Hepatocyte (in vitro differentiated cells): ENCODE results near the gene ADGRD2.

Source experiments
- EZH2 ChIP-seq: fragments of 200-600 bp; sonication (generic); IDR thresholded peaks from 2 replicates; pipeline ENCODE4 v1.6.1; 2016; ENCODE audit warnings: antibody characterized with exemption, mild to moderate bottlenecking, borderline replicate concordance
- EZH2phosphoT487 ChIP-seq: fragments of 200-600 bp; sonication (generic); IDR thresholded peaks from one replicate; pipeline ENCODE4 v1.6.1; 2018; ENCODE audit warnings: antibody characterized with exemption, mild to moderate bottlenecking, low read depth, moderate library complexity; ENCODE audit not compliant: unreplicated experiment, severe bottlenecking
- TF ChIP-seq, protein P1 (sequence below): fragments of 200-600 bp; sonication (generic); IDR thresholded peaks from 2 replicates; pipeline ENCODE4 v1.5.1; 2016; ENCODE audit warnings: antibody characterized with exemption, mild to moderate bottlenecking; ENCODE audit not compliant: poor library complexity

GRCh38 chr9:124517600-124517999 lies 67.3 kb downstream of the ADGRD2 start:
- TF ChIP-seq, protein P1, sequence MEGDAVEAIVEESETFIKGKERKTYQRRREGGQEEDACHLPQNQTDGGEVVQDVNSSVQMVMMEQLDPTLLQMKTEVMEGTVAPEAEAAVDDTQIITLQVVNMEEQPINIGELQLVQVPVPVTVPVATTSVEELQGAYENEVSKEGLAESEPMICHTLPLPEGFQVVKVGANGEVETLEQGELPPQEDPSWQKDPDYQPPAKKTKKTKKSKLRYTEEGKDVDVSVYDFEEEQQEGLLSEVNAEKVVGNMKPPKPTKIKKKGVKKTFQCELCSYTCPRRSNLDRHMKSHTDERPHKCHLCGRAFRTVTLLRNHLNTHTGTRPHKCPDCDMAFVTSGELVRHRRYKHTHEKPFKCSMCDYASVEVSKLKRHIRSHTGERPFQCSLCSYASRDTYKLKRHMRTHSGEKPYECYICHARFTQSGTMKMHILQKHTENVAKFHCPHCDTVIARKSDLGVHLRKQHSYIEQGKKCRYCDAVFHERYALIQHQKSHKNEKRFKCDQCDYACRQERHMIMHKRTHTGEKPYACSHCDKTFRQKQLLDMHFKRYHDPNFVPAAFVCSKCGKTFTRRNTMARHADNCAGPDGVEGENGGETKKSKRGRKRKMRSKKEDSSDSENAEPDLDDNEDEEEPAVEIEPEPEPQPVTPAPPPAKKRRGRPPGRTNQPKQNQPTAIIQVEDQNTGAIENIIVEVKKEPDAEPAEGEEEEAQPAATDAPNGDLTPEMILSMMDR, result no peak
- no peak for TF ChIP-seq EZH2
- no peak for TF ChIP-seq EZH2phosphoT487
